Activated CD8-positive, alpha-beta T cell treated with anti-CD3 and anti-CD28 coated beads, Interleukin-2, amount 10 ng/mL, durations not matched to agents 7 days and 5 days (primary cell): ENCODE results near the gene CLCNKB. TPM values are rescaled to one million over a fixed set of nuclear protein-coding genes. Genes with fewer than 3 reads are reported as not detected.

Source experiments
- ATAC-seq: fragments of 150-1000 bp; cut with Tn5 transposase; one replicate; pipeline ENCODE4 v1.10.0; 2021; ENCODE audit warnings: moderate library complexity
- CTCF ChIA-PET: fragments of 350-600 bp; sonication (Branson Sonifier 250); formaldehyde crosslinking; loops from one replicate; lab custom pipeline; 2021; ENCODE audit warnings: antibody characterized with exemption; lab: Charles Lee
- POLR2A ChIA-PET: fragments of 350-600 bp; sonication (Branson Sonifier 250); formaldehyde crosslinking; loops from one replicate; lab custom pipeline; 2021; ENCODE audit warnings: antibody characterized with exemption; lab: Charles Lee
- DNase-seq: peaks from one replicate; pipeline ENCODE4 v3.0.0-alpha.2; 2020
- H3K27ac Mint-ChIP-seq: one replicate; pipeline ENCODE4 v1.8.0; 2021; ENCODE audit warnings: mild to moderate bottlenecking, mixed read lengths
- H3K27me3 Mint-ChIP-seq: one replicate; pipeline ENCODE4 v1.8.0; 2021; ENCODE audit warnings: low read depth, mixed read lengths
- H3K36me3 Mint-ChIP-seq: one replicate; pipeline ENCODE4 v1.8.0; 2021; ENCODE audit warnings: low read depth, mixed read lengths
- H3K4me1 Mint-ChIP-seq: one replicate; pipeline ENCODE4 v1.8.0; 2021; ENCODE audit warnings: low read depth, mixed read lengths
- H3K4me3 Mint-ChIP-seq: one replicate; pipeline ENCODE4 v1.8.0; 2021; ENCODE audit warnings: mild to moderate bottlenecking, mixed read lengths
- H3K9me3 Mint-ChIP-seq: one replicate; pipeline ENCODE4 v1.8.0; 2022; ENCODE audit warnings: mixed read lengths; ENCODE audit not compliant: insufficient read depth
- total RNA-seq, 2 experiments: library from RNA; stranded (reverse); gene quantifications; one replicate each; pipeline ENCODE4 v1.2.3, GENCODE V29; 2021

Gene CLCNKB
- total RNA-seq, 2 experiments from 2014 or later, result not detected

DNA sequence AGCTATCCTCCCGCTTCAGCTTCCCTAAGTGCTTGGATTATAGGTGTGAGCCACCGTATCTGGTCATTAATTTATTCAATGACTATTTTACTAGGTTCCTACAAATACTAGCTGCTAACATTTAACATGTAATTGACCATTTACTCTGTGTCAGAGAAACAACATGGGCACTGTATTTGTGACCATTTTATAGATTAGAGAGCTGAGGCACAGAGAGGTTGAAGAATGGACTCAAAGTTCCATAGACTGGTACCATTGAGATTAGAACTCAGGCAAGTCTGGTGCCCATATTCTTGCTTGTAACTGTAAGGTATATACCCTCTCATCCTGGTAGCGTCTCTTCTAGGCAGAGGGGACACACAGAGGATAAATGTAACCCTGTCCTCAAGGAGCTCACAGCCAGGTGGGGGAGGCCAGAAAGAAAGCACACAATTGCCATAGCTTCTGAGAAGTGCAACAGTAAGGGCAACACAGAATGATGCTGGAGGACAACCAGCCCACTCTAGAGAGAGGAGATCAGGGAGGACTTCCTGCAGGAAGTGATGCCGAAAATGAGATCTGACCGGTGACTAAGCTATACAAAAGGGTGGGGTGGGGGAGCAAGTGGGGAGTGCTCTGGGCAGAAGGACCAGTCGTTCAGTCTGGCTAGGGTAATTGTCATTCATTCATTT, 35.8 kb upstream of the CLCNKB start:
- H3K27ac Mint-ChIP-seq, result no peak overlapping the region
- ATAC-seq (no peak), DNase-seq (no peak)
- H3K9me3 Mint-ChIP-seq, result no peaks in the 10 kb centered on the region
- H3K4me3 Mint-ChIP-seq, result no peak overlapping the region
- no peaks in the 10 kb centered on the region for H3K36me3 Mint-ChIP-seq
- peaks cover 5% of the 10 kb centered on the region for H3K27me3 Mint-ChIP-seq
- ChIA-PET POLR2A (no interaction called here), CTCF (interaction anchor here (0.7 to 3.0 kb wide), 18 partner anchors 11 to 237 kb away, joined by 3 to 11 read pairs (median 3); no protein-coding TSS in a partner anchor)
- peaks cover 18% of the 10 kb centered on the region for H3K4me1 Mint-ChIP-seq

DNA sequence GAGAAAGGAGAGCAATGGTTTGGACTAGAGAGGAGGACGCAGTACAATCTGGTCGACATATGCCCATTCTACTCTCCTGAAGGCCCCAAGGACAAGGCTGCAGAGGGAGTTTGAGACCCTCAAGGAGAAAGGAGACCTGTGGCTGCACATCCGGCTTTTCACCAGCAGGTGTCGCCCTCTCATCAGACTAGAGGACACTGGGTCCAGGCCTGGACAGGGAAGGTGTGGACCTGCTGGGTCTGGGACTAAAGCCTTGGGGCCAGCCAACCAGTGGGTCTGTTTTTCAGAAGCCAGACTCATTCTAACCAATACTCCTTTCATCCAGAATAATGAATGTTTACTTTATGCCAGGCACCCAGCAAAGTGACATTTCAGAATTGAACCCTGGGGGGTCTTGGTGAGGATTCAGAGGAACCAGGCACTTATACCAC, 34.5 kb upstream of the CLCNKB start:
- Mint-ChIP-seq H3K4me3 (no peak overlapping the region), H3K4me1 (peaks cover 18% of the 10 kb centered on the region), H3K27ac (no peak overlapping the region), H3K27me3 (peaks cover 5% of the 10 kb centered on the region), H3K36me3 (no peaks in the 10 kb centered on the region), H3K9me3 (no peaks in the 10 kb centered on the region)
- ChIA-PET CTCF (interaction anchor here (0.6 to 2.0 kb wide), 9 partner anchors 11 to 206 kb away, joined by 3 to 5 read pairs (median 3); partner anchors contain the start of genes CLCNKA and SPEN), POLR2A (no interaction called here)
- ATAC-seq, result peak; percentile 64
- peak; percentile 82 for DNase-seq

DNA sequence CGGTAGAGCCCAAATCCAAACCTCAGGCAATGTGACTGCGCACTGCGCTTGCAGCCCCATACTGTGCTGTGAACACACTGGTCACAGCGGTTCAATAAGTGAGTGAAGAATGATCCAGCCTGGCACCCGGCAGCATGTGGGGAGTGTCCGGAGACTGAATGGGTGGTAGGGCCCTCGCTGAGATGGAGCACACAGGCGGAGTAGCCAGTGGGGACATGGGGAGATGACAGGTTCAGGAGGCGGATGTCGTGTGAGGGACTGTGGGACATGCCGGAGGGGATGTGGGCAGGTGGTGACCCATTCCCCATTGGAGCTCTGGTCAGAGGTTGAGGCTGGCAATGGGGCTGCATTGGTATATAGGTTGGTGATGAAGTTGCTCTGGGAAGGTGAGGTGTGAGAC, 33.9 kb upstream of the CLCNKB start:
- Mint-ChIP-seq H3K27ac (no peak overlapping the region), H3K36me3 (no peaks in the 10 kb centered on the region), H3K9me3 (no peaks in the 10 kb centered on the region), H3K27me3 (peaks cover 9% of the 10 kb centered on the region), H3K4me1 (peaks cover 18% of the 10 kb centered on the region), H3K4me3 (no peak overlapping the region)
- ATAC-seq (no peak), DNase-seq (no peak)
- ChIA-PET POLR2A (no interaction called here), CTCF (interaction anchor here (0.6 to 2.0 kb wide), 13 partner anchors 11 to 339 kb away, joined by 3 to 6 read pairs (median 4); partner anchors contain the start of genes CLCNKA and SPEN)

DNA sequence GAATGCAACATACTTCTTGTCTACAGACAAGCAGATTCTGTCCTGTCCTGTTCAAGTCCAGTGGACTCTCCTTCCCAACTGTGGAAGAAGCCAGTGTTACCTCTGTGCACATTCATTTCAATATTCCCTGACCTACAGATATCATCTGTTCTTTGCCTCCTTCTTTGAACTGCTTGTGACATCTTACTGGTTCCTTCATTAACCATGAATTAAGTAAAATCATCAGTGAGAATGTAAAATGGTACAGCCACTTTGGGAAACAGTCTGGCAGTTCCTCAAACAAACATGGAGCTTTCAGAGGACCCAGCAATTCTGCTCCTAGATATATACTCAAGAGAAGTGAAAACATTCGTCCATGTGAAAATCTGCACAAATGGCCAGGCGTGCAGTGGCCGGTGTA, 32.7 kb upstream of the CLCNKB start:
- Mint-ChIP-seq H3K27me3 (peaks cover 10% of the 10 kb centered on the region), H3K36me3 (no peaks in the 10 kb centered on the region), H3K9me3 (no peaks in the 10 kb centered on the region), H3K4me1 (peaks cover 18% of the 10 kb centered on the region), H3K4me3 (no peak overlapping the region), H3K27ac (no peak overlapping the region)
- ATAC-seq (no peak), DNase-seq (no peak)
- CTCF ChIA-PET, result interaction anchor here (1.3 to 2.0 kb wide), 4 partner anchors 45 to 219 kb away, joined by 4 to 6 read pairs (median 4); no protein-coding TSS in a partner anchor
- POLR2A ChIA-PET, result no interaction called here

DNA sequence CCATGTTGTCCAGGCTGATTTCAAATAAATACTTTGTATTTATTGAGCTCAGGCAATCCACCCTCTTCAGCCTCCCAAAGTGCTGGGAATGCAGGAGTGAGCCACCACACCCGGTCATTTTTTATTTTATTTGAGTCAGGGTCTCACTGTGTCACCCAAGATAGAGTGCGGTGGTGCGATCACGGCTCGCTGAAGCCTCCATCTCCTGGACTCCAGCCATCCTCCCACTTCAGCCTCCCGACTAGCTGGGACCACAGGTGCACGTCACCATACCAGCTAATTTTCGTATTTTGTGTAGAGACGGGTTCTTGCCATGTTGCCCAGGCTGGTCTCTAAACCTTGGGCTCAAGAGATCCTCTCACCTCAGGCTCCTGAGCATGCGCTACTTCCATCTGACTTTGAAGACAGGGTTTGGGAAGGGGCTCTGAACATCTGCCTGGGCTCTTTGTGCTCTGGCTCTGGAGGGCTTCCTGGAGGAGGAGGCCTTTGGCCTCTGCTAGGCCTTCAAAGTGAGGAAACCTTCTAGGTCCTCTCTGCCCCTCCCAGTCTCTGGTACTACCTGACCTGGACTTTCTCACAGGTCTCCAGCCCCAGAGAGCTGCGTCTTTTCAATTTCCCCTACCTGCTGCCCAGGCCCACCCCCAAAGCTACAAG, 31.5 kb upstream of the CLCNKB start:
- no peak overlapping the region for H3K4me3 Mint-ChIP-seq
- H3K9me3 Mint-ChIP-seq, result no peaks in the 10 kb centered on the region
- CTCF ChIA-PET, result interaction anchor here (1.9 kb wide), 1 partner anchor 44 kb away, joined by 8 read pairs; no protein-coding TSS in a partner anchor
- H3K27ac Mint-ChIP-seq, result peak overlapping the region; percentile 25
- DNase-seq (no peak), ATAC-seq (no peak)
- peaks cover 12% of the 10 kb centered on the region for H3K4me1 Mint-ChIP-seq
- H3K27me3 Mint-ChIP-seq, result peaks cover 10% of the 10 kb centered on the region
- no peaks in the 10 kb centered on the region for H3K36me3 Mint-ChIP-seq
- POLR2A ChIA-PET, result interaction anchor here (0.9 kb wide), 1 partner anchor 502 kb away, joined by 3 read pairs; the partner anchor contains the start of gene RNU1-1

DNA sequence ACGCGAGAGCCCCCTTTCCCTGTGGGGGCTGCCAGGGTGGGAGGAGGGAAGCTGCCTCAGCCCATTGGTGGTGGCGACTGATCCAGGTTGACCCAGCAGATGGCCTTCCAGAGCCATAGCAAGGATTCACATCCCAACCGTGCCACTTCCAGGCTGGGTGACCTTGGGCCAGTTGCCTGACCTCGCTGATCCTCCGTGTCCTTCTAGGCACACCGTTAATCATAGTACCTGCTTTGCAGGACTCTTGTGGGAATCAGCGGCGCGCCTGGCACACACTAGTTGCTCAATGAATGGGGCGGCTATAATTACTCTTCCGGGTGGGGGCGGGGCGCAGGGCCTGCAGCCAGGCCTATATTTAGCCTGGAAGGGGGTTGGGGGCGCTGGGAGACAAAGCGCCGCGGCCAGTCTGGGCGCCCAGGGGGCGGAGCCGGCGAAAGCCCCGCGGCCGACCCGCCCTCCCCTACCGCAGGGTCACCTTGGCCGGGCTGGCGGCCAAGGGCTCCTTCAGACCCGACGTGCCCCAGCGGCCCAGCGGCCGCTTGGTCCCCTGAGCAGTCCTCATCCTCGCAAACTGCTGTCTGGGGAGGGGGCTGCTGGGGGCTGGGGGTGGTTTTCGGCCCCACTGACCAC, 30.9 kb upstream of the CLCNKB start:
- H3K4me1 Mint-ChIP-seq, result peaks cover 11% of the 10 kb centered on the region
- ChIA-PET POLR2A (interaction anchor here (0.9 kb wide), 1 partner anchor 501 kb away, joined by 3 read pairs; the partner anchor contains the start of gene RNU1-1), CTCF (interaction anchor here (1.9 kb wide), 1 partner anchor 43 kb away, joined by 8 read pairs; no protein-coding TSS in a partner anchor)
- H3K27me3 Mint-ChIP-seq, result peaks cover 10% of the 10 kb centered on the region
- H3K27ac Mint-ChIP-seq, result peak overlapping the region; percentile 25
- ATAC-seq (peak; percentile 22), DNase-seq (peak; percentile 54)
- H3K36me3 Mint-ChIP-seq, result no peaks in the 10 kb centered on the region
- no peaks in the 10 kb centered on the region for H3K9me3 Mint-ChIP-seq
- H3K4me3 Mint-ChIP-seq, result no peak overlapping the region

DNA sequence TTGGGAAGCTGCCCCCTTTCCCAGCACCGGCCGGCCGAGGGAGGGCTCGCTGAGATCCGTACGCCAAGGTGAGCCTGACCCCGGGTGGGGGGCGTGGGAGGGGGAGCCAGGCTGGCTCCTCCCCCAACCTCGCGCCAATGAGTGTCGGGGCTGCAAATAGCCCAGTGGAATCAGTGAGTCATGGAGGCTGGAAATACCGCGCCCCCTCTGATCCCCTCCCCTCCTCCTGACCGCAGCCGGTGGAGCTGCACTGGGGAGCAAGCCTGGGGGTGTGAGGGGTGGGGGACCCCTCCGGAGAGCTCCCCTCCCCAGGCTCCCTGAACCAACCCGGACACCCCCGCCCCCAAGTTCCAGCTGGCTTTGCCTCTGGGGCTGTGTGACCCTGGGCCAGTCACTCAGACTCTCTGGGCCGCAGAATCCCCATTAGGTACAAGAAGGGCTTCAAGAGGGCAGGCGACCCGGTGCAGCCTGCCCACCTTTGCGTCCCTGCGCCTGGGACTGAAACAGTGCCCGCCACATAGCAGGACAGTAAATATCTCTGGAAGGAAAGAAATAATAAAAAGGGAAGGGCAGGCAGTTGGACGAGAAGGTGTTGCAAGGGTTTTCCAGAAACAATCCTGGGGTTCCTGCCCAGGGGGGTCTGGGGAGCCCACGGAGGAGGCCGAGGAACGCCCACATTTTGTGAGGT, 30.2 kb upstream of the CLCNKB start:
- peaks cover 10% of the 10 kb centered on the region for H3K27me3 Mint-ChIP-seq
- peak; percentile 44 for DNase-seq
- H3K4me1 Mint-ChIP-seq, result peaks cover 6% of the 10 kb centered on the region
- H3K36me3 Mint-ChIP-seq, result no peaks in the 10 kb centered on the region
- ATAC-seq, result peak; percentile 40
- POLR2A ChIA-PET, result no interaction called here
- H3K4me3 Mint-ChIP-seq, result no peak overlapping the region
- no peak overlapping the region for H3K27ac Mint-ChIP-seq
- no peaks in the 10 kb centered on the region for H3K9me3 Mint-ChIP-seq
- CTCF ChIA-PET, result interaction anchor here (1.9 kb wide), 1 partner anchor 42 kb away, joined by 8 read pairs; no protein-coding TSS in a partner anchor

DNA sequence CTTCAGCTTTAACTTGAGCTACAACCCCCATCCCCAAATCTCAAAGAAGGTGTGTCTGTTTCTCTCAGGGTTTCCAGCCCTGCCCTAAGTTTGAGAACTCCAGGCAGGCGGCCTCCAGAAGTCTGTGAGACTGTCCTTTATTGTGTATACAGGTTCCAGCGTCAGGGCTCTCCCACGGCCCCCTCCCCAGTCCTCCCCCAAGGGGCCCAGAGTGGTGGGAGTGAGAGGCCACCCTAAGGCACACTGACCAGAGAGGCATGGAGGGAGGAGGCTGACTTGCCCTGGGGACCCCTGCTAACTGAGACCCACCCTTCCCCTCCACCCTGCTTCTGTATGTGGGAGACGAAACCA, 29.7 kb upstream of the CLCNKB start:
- ChIA-PET POLR2A (no interaction called here), CTCF (no interaction called here)
- H3K4me3 Mint-ChIP-seq, result no peak overlapping the region
- ATAC-seq (no peak), DNase-seq (no peak)
- H3K9me3 Mint-ChIP-seq, result no peaks in the 10 kb centered on the region
- H3K27me3 Mint-ChIP-seq, result peaks cover 10% of the 10 kb centered on the region
- no peak overlapping the region for H3K27ac Mint-ChIP-seq
- H3K4me1 Mint-ChIP-seq, result peaks cover 6% of the 10 kb centered on the region
- H3K36me3 Mint-ChIP-seq, result no peaks in the 10 kb centered on the region

DNA sequence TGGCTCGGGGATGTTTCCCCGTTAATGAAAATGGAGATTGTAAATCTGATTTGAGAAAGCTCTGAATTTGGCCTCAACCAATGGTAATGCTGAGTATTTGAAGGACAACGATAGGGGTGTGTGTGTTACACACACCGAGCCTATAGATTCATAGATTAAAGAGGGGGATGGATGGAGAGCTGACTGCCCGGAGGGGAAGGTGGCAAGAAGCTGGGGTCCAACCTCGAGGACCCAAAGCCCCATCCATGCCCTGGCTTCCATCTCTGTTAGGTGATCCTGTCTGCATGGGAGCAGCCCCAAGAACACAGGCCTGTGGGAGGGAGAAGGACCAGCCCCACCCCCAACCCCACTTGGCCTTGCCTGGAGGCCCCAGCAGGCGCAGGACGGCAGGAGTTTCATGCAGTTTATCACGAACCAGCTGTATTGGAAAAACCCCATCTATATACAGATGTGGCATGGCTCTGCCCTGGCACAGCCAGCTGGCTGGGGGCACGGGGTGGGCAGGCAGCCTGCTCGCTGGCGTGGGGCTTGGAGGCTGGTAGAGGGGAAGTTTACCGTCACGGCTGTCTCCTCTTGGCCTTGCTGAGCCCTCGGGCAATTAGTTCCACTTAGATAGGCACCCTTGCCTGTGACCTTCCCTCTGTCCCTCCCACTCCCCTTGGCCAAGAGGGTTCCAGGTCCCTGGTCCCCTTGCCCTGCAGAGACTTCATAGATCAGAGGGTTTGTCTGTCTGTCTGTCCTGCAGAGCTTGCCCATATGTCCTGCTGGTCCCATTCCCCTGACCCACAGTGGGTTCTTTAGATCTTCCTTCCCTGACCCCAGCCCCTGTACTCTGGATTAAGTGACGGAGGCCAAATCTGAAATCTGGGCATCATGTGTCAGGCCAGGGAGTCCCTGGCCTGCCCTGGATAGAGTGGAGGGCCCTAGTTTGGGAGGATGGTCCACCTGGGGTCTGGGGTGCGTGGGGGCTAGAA, 28.8 kb upstream of the CLCNKB start:
- no peaks in the 10 kb centered on the region for H3K9me3 Mint-ChIP-seq
- H3K27ac Mint-ChIP-seq, result no peak overlapping the region
- H3K36me3 Mint-ChIP-seq, result no peaks in the 10 kb centered on the region
- no peak for ATAC-seq
- peaks cover 6% of the 10 kb centered on the region for H3K4me1 Mint-ChIP-seq
- H3K27me3 Mint-ChIP-seq, result peaks cover 10% of the 10 kb centered on the region
- H3K4me3 Mint-ChIP-seq, result no peak overlapping the region
- ChIA-PET CTCF (no interaction called here), POLR2A (no interaction called here)
- no peak for DNase-seq

DNA sequence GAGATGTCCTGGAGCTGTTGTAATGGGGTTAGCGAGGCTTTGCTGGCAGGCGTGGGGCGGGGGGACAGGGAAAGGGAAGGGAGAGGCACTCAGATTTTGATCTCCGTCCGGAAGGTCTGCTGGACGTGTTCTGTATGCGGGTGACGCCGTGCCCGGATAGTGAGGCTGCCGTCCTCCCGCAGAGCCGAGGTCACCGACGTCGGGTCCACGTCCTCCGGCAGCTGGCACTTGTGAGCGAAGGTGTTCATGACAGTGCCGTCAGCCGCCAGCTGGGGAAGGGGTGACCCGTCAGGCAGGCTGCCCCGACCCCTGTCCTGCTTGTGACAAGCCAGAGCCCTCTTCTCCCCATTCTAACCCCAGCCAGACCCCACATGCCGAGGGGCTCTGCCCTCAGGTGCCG, 28.1 kb upstream of the CLCNKB start:
- no peaks in the 10 kb centered on the region for H3K9me3 Mint-ChIP-seq
- H3K27me3 Mint-ChIP-seq, result peaks cover 9% of the 10 kb centered on the region
- CTCF ChIA-PET, result no interaction called here
- no peak for ATAC-seq
- H3K4me3 Mint-ChIP-seq, result no peak overlapping the region
- DNase-seq, result no peak
- no peaks in the 10 kb centered on the region for H3K36me3 Mint-ChIP-seq
- POLR2A ChIA-PET, result no interaction called here
- peaks cover 6% of the 10 kb centered on the region for H3K4me1 Mint-ChIP-seq
- no peak overlapping the region for H3K27ac Mint-ChIP-seq
